HG03103 (cell line): ENCODE measurements around the gene CLTB.

Experiments used
- ATAC-seq: cut with Tn5 transposase; IDR thresholded peaks from one replicate; pipeline ENCODE4 v1.9.1; 2021; ENCODE audit warnings: low read depth; ENCODE audit not compliant: unreplicated experiment

Gene CLTB

GRCh38 chr5:176359658-176360057 lies 56.7 kb downstream of the CLTB start:
- no peak for ATAC-seq

- ATAC-seq: no peak
Measured at GRCh38 chr5:176356179-176356566, 60.2 kb downstream of the CLTB start.

GRCh38 chr5:176355400-176356178 lies 60.8 kb downstream of the CLTB start:
- no peak for ATAC-seq

- no peak for ATAC-seq
Measured at GRCh38 chr5:176353533-176353932, 62.8 kb downstream of the CLTB start.

GRCh38 chr5:176352116-176352878 lies 64.0 kb downstream of the CLTB start:
- ATAC-seq: no peak

GRCh38 chr5:176350416-176350815 lies 65.9 kb downstream of the CLTB start:
- no peak for ATAC-seq

- no peak for ATAC-seq
Measured at GRCh38 chr5:176342766-176343458, 73.4 kb downstream of the CLTB start.
